ENCODE data around the gene UPK3B.
"Not testable (repeated sequence)": the region's sequence is repeated elsewhere in the genome, so short reads cannot be mapped to it uniquely, and the experiment has no call there.

The UPK3B gene

DNA sequence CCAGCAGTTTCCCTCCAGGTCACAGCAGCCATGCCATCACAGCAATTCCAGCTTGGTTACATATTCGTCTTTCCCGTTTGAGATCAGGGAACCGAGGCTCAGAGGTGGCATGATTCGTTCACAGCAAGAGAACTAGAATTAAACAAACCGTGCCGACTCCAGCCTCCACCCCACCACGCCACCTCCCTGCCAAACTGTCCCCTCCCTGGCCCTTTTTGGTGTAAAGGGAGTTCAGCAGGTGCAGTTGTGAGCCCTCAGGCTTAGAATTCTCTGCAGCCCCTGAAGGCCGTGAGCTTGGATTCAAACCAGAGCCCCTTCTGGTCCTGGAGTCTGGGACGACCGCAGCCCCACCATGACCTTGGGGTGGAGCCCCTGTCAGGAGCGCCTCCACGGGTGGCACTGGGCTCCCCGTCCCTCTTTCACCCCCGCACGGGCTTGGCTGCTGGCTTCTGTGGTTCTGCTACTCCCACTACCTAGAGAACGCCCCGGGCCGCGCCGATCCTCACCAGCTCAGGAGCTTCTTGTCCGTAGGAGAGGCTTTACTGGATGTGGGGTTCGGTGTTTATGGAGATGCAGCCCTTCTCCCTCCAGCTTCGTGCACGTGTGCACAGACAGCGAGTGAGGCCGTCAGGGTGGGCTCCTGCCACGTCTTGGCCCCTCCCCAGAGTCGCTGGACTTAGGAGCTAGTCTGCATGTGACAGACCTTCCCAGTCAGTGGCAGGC is 11.0 kb upstream of the UPK3B start:
- H3K4me1 ChIP-seq (ENCODE audit: control insufficient read depth, insufficient read depth, low read length); H3K36me3 ChIP-seq (ENCODE audit: control insufficient read depth, insufficient read depth, low read length); H3K4me3 ChIP-seq (ENCODE audit: low read length); H3K9ac ChIP-seq (ENCODE audit: low read length); H3K9me3 ChIP-seq (ENCODE audit: control insufficient read depth, low read length); H3K27me3 ChIP-seq (ENCODE audit: control insufficient read depth, insufficient read depth, low read length): not testable (repeated sequence)

DNA sequence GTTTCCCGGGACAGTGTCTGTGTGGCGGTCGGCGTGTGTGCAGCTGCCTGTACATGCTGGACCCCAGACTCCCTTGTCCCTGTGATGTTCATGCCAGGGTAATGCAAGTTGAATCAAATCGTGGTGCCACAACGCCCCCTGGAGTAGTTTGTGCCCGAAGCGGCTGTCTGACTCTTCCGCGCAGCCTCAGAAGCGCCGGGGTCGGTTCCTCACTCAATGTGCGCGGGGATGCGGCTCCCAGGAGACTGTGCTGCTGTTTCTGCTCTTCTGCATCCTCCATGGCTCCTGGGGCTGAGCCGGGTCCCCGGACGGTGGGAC is 10.5 kb upstream of the UPK3B start:
- H3K27me3 ChIP-seq (ENCODE audit: control insufficient read depth, insufficient read depth, low read length); H3K9me3 ChIP-seq (ENCODE audit: control insufficient read depth, low read length); H3K4me3 ChIP-seq (ENCODE audit: low read length); H3K9ac ChIP-seq (ENCODE audit: low read length); H3K4me1 ChIP-seq (ENCODE audit: control insufficient read depth, insufficient read depth, low read length); H3K36me3 ChIP-seq (ENCODE audit: control insufficient read depth, insufficient read depth, low read length): not testable (repeated sequence)

DNA sequence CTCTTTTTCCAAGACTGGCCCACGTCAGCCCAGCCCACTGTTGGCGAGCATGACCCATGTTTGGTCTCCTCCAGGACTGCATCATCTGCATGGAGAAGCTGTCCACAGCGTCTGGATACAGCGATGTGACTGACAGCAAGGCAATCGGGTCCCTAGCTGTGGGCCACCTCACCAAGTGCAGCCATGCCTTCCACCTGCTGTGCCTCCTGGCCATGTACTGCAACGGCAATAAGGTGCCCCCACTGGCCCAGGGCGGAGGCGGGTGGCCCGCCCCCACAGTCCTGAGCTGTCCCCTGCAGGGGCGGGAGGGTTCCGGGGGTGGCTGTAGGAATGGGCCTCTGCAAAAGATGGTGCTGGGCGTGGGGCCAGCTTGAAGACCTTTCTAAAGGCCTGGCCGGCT is 8.1 kb upstream of the UPK3B start:
- H3K4me3 ChIP-seq (ENCODE audit: low read length); H3K36me3 ChIP-seq (ENCODE audit: control insufficient read depth, insufficient read depth, low read length); H3K4me1 ChIP-seq (ENCODE audit: control insufficient read depth, insufficient read depth, low read length); H3K27me3 ChIP-seq (ENCODE audit: control insufficient read depth, insufficient read depth, low read length); H3K9me3 ChIP-seq (ENCODE audit: control insufficient read depth, low read length); H3K9ac ChIP-seq (ENCODE audit: low read length): not testable (repeated sequence)

DNA sequence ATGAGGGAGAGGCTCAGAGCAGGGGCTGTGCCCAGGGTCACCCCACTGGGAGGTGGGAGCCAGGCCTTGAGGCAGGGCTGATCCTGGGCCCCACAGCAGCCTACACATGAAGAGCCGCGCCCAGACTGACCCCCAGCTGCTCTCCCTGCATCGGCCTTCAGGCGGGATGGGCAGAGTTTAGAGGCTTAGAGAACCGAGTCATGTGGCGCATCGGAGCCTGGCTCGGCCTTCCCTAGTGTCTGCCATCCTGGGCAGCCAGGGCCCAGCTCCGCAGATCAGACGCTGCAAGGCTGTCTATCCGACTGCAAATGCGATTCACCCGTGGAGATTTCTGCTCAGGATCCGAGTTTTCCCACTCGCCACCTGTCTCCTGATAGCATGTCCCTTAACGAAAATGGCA is 7.5 kb upstream of the UPK3B start:
- H3K9ac ChIP-seq (ENCODE audit: low read length); H3K4me1 ChIP-seq (ENCODE audit: control insufficient read depth, insufficient read depth, low read length); H3K27me3 ChIP-seq (ENCODE audit: control insufficient read depth, insufficient read depth, low read length); H3K9me3 ChIP-seq (ENCODE audit: control insufficient read depth, low read length); H3K4me3 ChIP-seq (ENCODE audit: low read length); H3K36me3 ChIP-seq (ENCODE audit: control insufficient read depth, insufficient read depth, low read length): not testable (repeated sequence)

DNA sequence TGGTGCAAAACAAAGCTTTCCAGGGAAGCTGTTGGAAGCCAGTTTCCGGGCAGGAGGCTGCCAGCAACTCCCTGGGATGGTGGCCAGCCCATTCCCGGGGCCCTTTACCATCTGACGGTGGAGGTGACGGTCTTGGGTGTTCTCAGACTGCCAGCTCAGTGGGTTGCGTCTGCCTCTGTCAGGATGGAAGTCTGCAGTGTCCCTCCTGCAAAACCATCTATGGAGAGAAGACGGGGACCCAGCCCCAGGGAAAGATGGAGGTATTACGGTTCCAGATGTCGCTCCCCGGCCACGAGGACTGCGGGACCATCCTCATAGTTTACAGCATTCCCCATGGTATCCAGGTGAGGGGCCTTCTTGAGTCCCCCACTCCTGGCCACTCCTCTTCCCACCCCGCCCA is 7.1 kb upstream of the UPK3B start:
- not testable (repeated sequence) for H3K9me3 ChIP-seq (ENCODE audit: control insufficient read depth, low read length); H3K4me1 ChIP-seq (ENCODE audit: control insufficient read depth, insufficient read depth, low read length); H3K36me3 ChIP-seq (ENCODE audit: control insufficient read depth, insufficient read depth, low read length); H3K9ac ChIP-seq (ENCODE audit: low read length); H3K27me3 ChIP-seq (ENCODE audit: control insufficient read depth, insufficient read depth, low read length); H3K4me3 ChIP-seq (ENCODE audit: low read length)

DNA sequence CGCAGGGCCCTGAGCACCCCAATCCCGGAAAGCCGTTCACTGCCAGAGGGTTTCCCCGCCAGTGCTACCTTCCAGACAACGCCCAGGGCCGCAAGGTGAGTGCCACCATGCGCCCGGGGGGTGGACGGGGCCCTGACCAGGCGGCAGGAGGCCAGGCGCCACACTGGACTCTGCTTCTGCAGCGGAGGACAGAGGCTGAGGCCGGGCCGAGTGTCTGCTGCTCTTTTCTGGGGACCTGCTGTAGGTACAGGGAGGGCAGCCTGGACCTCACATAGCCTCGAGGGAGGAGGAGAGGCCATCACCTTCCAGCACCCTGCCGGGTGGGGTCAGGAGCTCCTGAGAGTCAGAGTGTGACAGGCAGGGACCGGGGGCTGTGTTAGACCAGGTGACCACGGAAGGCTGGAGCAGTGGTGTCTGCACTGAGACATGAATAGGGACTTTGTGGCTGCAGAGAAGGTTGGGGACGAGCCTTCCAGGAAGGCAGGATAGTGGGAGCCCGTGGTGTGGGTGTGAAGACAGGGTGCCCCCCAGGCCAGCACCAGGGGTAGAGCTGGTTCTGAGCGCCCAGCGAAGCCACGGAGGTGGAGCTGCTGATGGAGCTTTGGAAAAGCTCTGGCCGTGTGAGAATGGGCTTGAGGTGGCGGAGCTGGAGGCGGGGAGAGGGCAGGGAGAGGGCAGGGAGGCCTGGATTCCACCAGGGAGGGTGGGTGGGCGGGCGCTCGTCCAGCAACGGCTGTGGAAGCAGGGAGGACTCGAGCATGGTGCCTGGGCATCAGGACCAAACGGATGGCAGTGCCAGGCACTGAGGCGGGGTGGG is 5.8 kb upstream of the UPK3B start:
- not testable (repeated sequence) for H3K9me3 ChIP-seq (ENCODE audit: control insufficient read depth, low read length); H3K36me3 ChIP-seq (ENCODE audit: control insufficient read depth, insufficient read depth, low read length); H3K9ac ChIP-seq (ENCODE audit: low read length)

DNA sequence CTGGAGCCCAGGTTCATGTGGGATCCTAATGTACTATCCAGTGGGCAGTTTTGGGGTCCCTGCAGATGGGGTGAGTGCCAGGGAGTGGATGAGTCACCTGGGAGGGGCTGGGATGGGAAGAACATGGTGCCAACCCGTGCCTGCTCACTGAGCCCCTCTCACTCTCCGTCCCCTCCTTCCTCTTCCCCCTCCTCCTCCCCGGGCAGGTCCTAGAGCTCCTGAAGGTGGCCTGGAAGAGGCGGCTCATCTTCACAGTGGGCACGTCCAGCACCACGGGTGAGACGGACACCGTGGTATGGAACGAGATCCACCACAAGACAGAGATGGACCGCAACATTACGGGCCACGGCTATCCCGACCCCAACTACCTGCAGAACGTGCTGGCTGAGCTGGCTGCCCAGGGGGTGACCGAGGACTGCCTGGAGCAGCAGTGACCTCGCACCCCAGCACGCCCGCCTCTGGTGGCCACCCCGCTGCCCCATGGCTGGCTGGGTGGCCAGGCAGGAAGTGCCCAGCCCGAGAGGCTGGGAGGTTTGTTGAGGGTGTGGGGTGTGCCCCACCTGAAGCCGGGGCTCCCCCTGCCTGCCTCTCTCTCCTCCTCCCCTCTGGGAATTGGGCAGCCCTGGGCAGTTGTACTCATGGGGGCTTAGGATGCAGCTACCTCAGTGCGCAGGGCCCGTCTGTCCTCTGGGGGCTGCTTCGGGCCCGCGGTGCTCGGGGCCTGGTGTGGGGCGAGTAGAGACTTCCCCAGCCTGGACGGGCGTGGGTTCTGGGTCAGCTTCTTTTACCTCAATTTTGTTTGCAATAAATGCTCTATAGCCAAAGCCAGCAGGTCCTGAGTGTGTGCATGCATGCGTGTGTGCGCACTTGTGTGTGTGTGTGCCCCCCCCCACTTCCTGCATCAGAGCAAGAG is 4.9 kb upstream of the UPK3B start:
- Histone ChIP-seq H3K4me1 (ENCODE audit: control insufficient read depth, insufficient read depth, low read length) (peaks cover 11% of the 10 kb centered on the region), H3K9ac (ENCODE audit: low read length) (no peak overlapping the region), H3K9me3 (ENCODE audit: control insufficient read depth, low read length) (no peaks in the 10 kb centered on the region), H3K27me3 (ENCODE audit: control insufficient read depth, insufficient read depth, low read length) (no peaks in the 10 kb centered on the region), H3K36me3 (ENCODE audit: control insufficient read depth, insufficient read depth, low read length) (peaks cover 4% of the 10 kb centered on the region), H3K4me3 (ENCODE audit: low read length) (no peak overlapping the region)

More for the DNA sequence above, 5.8 kb upstream of the UPK3B start:
- H3K27me3 ChIP-seq (ENCODE audit: control insufficient read depth, insufficient read depth, low read length); H3K4me3 ChIP-seq (ENCODE audit: low read length); H3K4me1 ChIP-seq (ENCODE audit: control insufficient read depth, insufficient read depth, low read length): not testable (repeated sequence)

DNA sequence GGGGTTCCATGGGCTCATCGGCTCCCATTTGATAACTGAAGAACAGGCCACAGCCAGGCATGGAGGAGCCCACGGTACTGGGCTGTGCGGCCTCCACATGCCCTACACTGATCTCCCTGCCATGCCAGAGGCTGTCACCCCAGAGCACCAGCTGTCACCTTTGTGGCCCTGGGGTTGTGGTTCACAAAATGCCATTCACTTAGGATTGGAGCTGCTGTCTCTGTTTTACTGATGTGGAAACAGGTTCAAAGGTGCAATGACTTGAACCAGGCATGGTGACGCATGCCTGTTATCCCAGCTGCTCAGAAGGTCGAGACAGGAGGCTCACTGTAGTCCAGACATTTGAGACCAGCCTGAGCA is 4.3 kb upstream of the UPK3B start:
- Histone ChIP-seq H3K36me3 (ENCODE audit: control insufficient read depth, insufficient read depth, low read length) (peaks cover 4% of the 10 kb centered on the region), H3K9me3 (ENCODE audit: control insufficient read depth, low read length) (no peaks in the 10 kb centered on the region), H3K27me3 (ENCODE audit: control insufficient read depth, insufficient read depth, low read length) (no peaks in the 10 kb centered on the region), H3K4me3 (ENCODE audit: low read length) (no peak overlapping the region), H3K4me1 (ENCODE audit: control insufficient read depth, insufficient read depth, low read length) (peaks cover 13% of the 10 kb centered on the region), H3K9ac (ENCODE audit: low read length) (no peak overlapping the region)

DNA sequence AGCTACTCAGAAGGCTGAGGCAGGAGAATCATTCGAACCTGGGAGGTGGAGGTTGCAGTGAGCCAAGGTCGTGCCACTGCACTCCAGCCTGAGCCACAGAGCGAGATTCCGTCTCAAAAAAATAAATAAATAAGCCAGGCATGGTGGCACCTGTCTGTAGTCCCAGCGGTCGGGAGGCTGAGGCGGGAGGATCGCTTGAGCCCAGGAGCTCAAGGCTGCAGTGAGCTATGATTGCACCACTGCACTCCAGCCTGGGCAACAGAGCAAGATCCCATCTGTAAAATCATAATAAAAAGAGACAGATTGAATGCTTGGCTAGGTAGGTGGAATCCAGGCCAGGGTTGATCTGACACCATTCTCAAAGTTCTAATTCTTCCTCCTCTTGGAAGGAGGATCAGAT is 3.7 kb upstream of the UPK3B start:
- not testable (repeated sequence) for H3K9ac ChIP-seq (ENCODE audit: low read length); H3K36me3 ChIP-seq (ENCODE audit: control insufficient read depth, insufficient read depth, low read length); H3K9me3 ChIP-seq (ENCODE audit: control insufficient read depth, low read length); H3K27me3 ChIP-seq (ENCODE audit: control insufficient read depth, insufficient read depth, low read length); H3K4me3 ChIP-seq (ENCODE audit: low read length)
- peaks cover 13% of the 10 kb centered on the region for H3K4me1 ChIP-seq (ENCODE audit: control insufficient read depth, insufficient read depth, low read length)

DNA sequence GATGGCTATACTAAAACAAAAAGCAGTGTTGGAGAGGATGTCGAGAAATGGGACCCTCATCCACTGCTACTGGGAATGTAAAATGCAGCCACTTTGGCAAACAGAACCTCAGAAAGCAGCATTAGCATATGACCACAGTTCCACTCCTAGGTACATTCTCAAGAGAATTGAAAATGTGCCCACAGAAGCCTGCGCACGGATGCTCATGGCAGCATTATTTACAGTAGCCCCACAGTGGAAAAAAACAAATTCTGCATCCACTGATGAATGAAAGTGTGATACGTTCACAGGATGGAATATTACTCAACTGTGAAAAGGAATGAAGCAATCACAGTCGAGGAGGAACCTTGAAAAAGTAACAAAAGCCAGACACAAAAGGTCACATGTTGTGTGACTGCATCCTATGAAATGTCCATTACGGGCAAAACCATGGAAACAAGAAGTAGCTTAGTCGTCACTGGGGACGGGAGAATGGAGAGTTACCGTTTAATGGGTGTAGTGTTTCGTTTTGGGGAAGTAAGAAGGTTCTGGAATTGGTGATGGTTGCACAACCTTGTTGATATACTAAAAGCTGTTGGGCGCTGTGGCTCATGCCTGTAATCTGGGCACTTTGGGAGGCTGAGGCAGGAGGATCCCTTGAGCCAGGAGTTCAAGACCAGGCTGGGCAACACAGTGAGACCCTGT is 2.5 kb upstream of the UPK3B start:
- peaks cover 4% of the 10 kb centered on the region for H3K36me3 ChIP-seq (ENCODE audit: control insufficient read depth, insufficient read depth, low read length)
- peaks cover 16% of the 10 kb centered on the region for H3K4me1 ChIP-seq (ENCODE audit: control insufficient read depth, insufficient read depth, low read length)
- H3K27me3 ChIP-seq (ENCODE audit: control insufficient read depth, insufficient read depth, low read length) = no peaks in the 10 kb centered on the region
- H3K4me3 ChIP-seq (ENCODE audit: low read length) = no peak overlapping the region
- no peaks in the 10 kb centered on the region for H3K9me3 ChIP-seq (ENCODE audit: control insufficient read depth, low read length)
- no peak overlapping the region for H3K9ac ChIP-seq (ENCODE audit: low read length)

DNA sequence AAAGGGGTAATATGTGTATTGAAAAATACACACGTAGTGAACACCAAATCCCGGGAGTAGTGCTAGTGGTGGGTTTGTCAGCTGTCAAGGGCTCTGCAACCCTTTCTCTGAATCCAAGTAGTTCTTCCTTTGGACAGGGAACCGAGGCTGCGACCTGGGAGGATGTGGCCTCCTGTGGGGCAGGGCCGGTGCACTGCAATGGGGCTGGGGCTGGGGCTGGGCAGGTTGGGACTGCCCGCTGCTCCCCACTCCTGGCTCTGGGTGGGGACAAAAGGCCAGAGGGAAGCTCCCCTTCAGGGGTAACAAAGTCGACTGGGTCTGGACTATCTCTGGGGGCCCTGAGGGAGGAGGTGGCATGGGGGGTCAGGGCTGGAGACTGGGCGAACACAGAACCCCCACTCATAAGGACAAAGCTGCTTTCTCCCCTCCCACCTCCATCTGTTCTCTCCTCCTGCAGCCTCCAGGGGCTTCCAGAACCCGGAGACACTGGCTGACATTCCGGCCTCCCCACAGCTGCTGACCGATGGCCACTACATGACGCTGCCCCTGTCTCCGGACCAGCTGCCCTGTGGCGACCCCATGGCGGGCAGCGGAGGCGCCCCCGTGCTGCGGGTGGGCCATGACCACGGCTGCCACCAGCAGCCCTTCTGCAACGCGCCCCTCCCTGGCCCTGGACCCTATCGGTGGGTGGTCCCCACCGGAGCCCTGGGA is 1.0 kb downstream of the UPK3B start:
- H3K36me3 ChIP-seq (ENCODE audit: control insufficient read depth, insufficient read depth, low read length); H3K9ac ChIP-seq (ENCODE audit: low read length); H3K9me3 ChIP-seq (ENCODE audit: control insufficient read depth, low read length); H3K4me3 ChIP-seq (ENCODE audit: low read length); H3K27me3 ChIP-seq (ENCODE audit: control insufficient read depth, insufficient read depth, low read length): not testable (repeated sequence)
- peaks cover 25% of the 10 kb centered on the region for H3K4me1 ChIP-seq (ENCODE audit: control insufficient read depth, insufficient read depth, low read length)

Measured in mucosa of stomach (tissue), 1 donor.